Parathyroid adenoma (tissue), 2 donors: ENCODE measurements around the gene OXCT1.
"Not testable (repeated sequence)": the region's sequence is repeated elsewhere in the genome, so short reads cannot be mapped to it uniquely, and the experiment has no call there.

Source experiments
- H2AFZ ChIP-seq: fragments of 300-600 bp; sonication (generic); one replicate; pipeline ENCODE4 v1.7.0; 2017; ENCODE audit warnings: antibody characterized with exemption, mild to moderate bottlenecking
- H3K27ac ChIP-seq: fragments of 300-600 bp; sonication (generic); one replicate; pipeline ENCODE4 v1.7.0; 2017
- H3K27me3 ChIP-seq: fragments of 300-600 bp; sonication (generic); one replicate; pipeline ENCODE4 v1.7.0; 2017; ENCODE audit warnings: low read length; ENCODE audit not compliant: control insufficient read depth, insufficient read depth
- H3K36me3 ChIP-seq: fragments of 300-600 bp; sonication (generic); one replicate; pipeline ENCODE4 v1.7.0; 2017; ENCODE audit warnings: low read length; ENCODE audit not compliant: control insufficient read depth, insufficient read depth
- H3K4me1 ChIP-seq: fragments of 300-600 bp; sonication (generic); one replicate; pipeline ENCODE4 v1.7.0; 2017; ENCODE audit warnings: control low read depth
- H3K4me2 ChIP-seq: fragments of 300-600 bp; sonication (generic); one replicate; pipeline ENCODE4 v1.7.0; 2017; ENCODE audit warnings: low read length
- H3K4me3 ChIP-seq: fragments of 300-600 bp; sonication (generic); one replicate; pipeline ENCODE4 v1.7.0; 2017; ENCODE audit warnings: low read depth, low read length
- H3K79me2 ChIP-seq: fragments of 300-600 bp; sonication (generic); one replicate; pipeline ENCODE4 v1.7.0; 2017; ENCODE audit warnings: control low read depth
- H3K9ac ChIP-seq: fragments of 300-600 bp; sonication (generic); one replicate; pipeline ENCODE4 v1.7.0; 2017; ENCODE audit warnings: mild to moderate bottlenecking
- H3K9me3 ChIP-seq: fragments of 300-600 bp; sonication (generic); one replicate; pipeline ENCODE4 v1.7.0; 2017; ENCODE audit warnings: low read length; ENCODE audit not compliant: control insufficient read depth
- TF ChIP-seq, protein P1 (sequence below): fragments of 300-600 bp; sonication (generic); IDR thresholded peaks from one replicate; pipeline ENCODE4 v1.7.0; 2017; ENCODE audit warnings: antibody characterized with exemption, mild to moderate bottlenecking
- donor health status: primary hyperparathyroidism.

OXCT1 gene

DNA sequence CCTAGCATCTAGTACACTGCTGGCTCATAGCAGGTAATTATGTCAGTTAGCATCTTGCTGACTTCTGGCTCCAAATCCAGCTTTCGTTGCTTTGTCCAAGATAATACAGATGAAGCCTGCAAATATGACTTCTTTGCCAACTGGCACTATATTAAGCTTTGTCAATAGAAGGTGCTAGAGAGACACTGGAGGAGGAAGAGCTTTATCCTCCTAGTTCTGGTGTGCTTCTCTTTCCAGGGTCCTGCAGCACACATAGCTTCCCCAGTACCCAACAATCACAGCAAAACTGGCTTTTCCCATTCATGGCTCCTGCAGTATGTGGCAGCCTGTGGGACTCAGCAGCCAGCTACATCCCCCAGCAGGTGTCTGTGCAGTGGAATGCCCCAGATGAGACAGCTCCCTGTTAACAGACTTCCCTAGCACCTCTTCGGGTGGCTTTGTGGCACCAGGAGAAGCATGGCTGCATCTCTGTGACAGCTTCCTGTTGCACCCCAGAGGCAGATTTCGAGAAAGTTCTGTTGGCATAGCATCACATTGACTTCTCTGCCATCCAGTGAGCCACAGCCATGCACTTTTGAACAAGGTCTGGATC, 147.8 kb downstream of the OXCT1 start:
- Histone ChIP-seq H3K4me1 (no peaks in the 10 kb centered on the region), H3K4me2 (no peak overlapping the region)
- TF ChIP-seq, protein P1, sequence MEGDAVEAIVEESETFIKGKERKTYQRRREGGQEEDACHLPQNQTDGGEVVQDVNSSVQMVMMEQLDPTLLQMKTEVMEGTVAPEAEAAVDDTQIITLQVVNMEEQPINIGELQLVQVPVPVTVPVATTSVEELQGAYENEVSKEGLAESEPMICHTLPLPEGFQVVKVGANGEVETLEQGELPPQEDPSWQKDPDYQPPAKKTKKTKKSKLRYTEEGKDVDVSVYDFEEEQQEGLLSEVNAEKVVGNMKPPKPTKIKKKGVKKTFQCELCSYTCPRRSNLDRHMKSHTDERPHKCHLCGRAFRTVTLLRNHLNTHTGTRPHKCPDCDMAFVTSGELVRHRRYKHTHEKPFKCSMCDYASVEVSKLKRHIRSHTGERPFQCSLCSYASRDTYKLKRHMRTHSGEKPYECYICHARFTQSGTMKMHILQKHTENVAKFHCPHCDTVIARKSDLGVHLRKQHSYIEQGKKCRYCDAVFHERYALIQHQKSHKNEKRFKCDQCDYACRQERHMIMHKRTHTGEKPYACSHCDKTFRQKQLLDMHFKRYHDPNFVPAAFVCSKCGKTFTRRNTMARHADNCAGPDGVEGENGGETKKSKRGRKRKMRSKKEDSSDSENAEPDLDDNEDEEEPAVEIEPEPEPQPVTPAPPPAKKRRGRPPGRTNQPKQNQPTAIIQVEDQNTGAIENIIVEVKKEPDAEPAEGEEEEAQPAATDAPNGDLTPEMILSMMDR, result no peak

DNA sequence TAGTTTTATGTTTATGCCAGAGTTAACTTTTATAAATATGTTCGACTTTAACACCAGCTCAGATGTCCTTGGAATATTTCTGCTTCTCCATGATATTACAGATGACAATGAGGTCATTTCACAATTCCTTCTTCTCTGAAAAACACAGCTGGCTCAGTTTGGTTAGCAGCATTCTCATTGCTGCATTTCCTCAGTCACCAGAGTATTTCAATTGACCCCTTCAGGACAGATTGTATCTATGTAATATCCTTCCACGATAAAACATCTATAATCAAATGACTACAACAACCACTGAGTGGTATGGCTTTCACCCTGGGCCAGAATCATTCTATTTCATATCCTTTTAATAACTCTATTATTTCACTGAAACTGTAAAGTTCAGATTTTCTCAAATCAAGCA, 148.7 kb downstream of the OXCT1 start:
- Histone ChIP-seq H3K27ac (no peak overlapping the region), H3K4me3 (no peak overlapping the region), H2AFZ (no peak overlapping the region)

More for the DNA sequence above, 147.8 kb downstream of the OXCT1 start:
- no peaks in the 10 kb centered on the region for H3K79me2 ChIP-seq
- no peaks in the 10 kb centered on the region for H3K27me3 ChIP-seq
- no peaks in the 10 kb centered on the region for H3K9me3 ChIP-seq
- H3K9ac ChIP-seq, result no peak overlapping the region
- H3K4me3 ChIP-seq, result no peak overlapping the region
- H3K36me3 ChIP-seq, result no peaks in the 10 kb centered on the region
- H3K27ac ChIP-seq, result no peak overlapping the region
- no peak overlapping the region for H2AFZ ChIP-seq

DNA sequence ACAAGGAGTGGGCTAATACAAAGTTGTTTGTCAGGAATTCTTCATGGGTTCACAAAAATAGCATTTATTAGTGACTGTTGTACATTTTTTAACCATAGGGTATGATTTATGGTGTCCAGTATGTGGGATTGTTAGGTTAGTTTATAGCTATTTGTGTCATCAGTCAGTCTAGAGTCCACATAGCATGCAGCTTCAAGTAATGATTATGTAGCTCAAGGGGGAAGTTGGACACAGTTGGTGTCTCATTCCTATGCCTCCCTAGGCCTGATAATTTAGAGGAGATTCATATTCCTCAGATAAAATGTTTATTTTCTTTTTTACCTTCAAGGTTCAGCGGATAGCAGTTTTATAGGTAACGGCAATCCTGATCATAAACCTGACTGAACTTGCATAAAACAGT, 153.8 kb downstream of the OXCT1 start:
- no peak overlapping the region for H3K9ac ChIP-seq
- no peak overlapping the region for H3K4me2 ChIP-seq
- H3K36me3 ChIP-seq, result no peaks in the 10 kb centered on the region
- no peaks in the 10 kb centered on the region for H3K4me1 ChIP-seq
- no peak overlapping the region for H3K4me3 ChIP-seq
- TF ChIP-seq, protein P1, result no peak
- H3K9me3 ChIP-seq, result no peaks in the 10 kb centered on the region
- H3K27ac ChIP-seq, result no peak overlapping the region
- no peaks in the 10 kb centered on the region for H3K27me3 ChIP-seq
- no peak overlapping the region for H2AFZ ChIP-seq
- H3K79me2 ChIP-seq, result no peaks in the 10 kb centered on the region

More for the DNA sequence above, 148.7 kb downstream of the OXCT1 start:
- Histone ChIP-seq H3K4me1 (no peaks in the 10 kb centered on the region), H3K79me2 (no peaks in the 10 kb centered on the region), H3K27me3 (no peaks in the 10 kb centered on the region), H3K9ac (no peak overlapping the region), H3K4me2 (no peak overlapping the region), H3K9me3 (no peaks in the 10 kb centered on the region), H3K36me3 (no peaks in the 10 kb centered on the region)
- TF ChIP-seq, protein P1, result no peak

DNA sequence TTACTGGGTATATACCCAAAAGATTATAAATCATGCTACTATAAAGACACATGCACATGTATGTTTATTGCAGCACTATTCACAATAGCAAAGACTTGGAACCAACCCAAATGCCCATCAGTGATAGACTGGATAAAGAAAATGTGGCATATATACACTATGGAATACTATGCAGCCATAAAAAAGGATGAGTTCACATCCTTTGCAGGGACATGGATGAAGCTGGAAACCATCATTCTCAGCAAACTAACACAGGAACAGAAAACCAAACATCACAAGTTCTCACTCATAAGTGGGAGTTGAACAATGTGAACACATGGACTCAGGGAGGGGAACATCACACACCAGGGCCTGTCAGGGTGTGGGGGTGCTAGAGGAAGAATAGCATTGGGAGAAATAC, 155.8 kb downstream of the OXCT1 start:
- not testable (repeated sequence) for H3K27me3 ChIP-seq, H3K4me3 ChIP-seq, H3K4me1 ChIP-seq, H2AFZ ChIP-seq, H3K9me3 ChIP-seq, H3K9ac ChIP-seq, H3K79me2 ChIP-seq, H3K4me2 ChIP-seq, H3K36me3 ChIP-seq, H3K27ac ChIP-seq

DNA sequence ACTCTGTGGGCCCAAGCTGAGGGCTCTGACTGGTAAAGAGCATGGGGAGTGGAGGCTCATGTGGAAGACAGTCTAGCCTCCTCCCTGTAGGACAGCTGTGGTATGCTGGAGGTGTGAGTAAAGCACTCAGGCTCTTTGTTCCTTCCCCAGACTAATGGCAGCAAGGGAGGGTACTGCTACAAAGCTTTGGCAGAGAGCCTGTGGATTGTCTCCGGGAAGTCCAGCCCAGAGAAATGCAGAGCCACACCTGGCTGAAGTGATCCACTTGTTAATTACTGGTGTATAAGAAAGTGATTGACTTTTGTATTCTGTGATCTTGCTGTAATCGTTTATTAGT, 161.7 kb downstream of the OXCT1 start:
- H3K36me3 ChIP-seq, result no peaks in the 10 kb centered on the region
- H3K4me1 ChIP-seq, result no peaks in the 10 kb centered on the region
- no peaks in the 10 kb centered on the region for H3K27me3 ChIP-seq
- no peaks in the 10 kb centered on the region for H3K79me2 ChIP-seq
- TF ChIP-seq, protein P1, result no peak
- H3K9ac ChIP-seq, result no peak overlapping the region
- no peak overlapping the region for H3K27ac ChIP-seq
- no peaks in the 10 kb centered on the region for H3K9me3 ChIP-seq
- H3K4me3 ChIP-seq, result no peak overlapping the region
- H2AFZ ChIP-seq, result no peak overlapping the region
- no peak overlapping the region for H3K4me2 ChIP-seq
